Inflammatory macrophage treated with lipopolysaccharide for 4 hours (primary cell): Measurements from ENCODE around the gene NBEAL1.
A peak's percentile ranks its signal among the peaks of the same experiment; 100 is the strongest.
"Not testable (repeated sequence)": the region's sequence is repeated elsewhere in the genome, so short reads cannot be mapped to it uniquely, and the experiment has no call there.

ENCODE experiments used
- DNase-seq: peaks from one replicate; pipeline ENCODE4 v3.0.0-alpha.2; 2020

Gene NBEAL1

GRCh38 chr2:203040966-203041521 is 26.4 kb downstream of the NBEAL1 start:
- no peak for DNase-seq

- DNase-seq: no peak
Observed at GRCh38 chr2:203042178-203042577, 27.5 kb downstream of the NBEAL1 start.

- DNase-seq: no peak
Observed at GRCh38 chr2:203043226-203043625, 28.6 kb downstream of the NBEAL1 start.

GRCh38 chr2:203045867-203046266 is 31.2 kb downstream of the NBEAL1 start:
- no peak for DNase-seq

GRCh38 chr2:203052539-203052938 is 37.9 kb downstream of the NBEAL1 start:
- DNase-seq: no peak

GRCh38 chr2:203059567-203060240 is 45.0 kb downstream of the NBEAL1 start:
- peak; percentile 76 for DNase-seq

GRCh38 chr2:203061346-203061745 is 46.7 kb downstream of the NBEAL1 start:
- no peak for DNase-seq

GRCh38 chr2:203062126-203062525 is 47.5 kb downstream of the NBEAL1 start:
- DNase-seq: no peak

GRCh38 chr2:203066519-203067091 is 51.9 kb downstream of the NBEAL1 start:
- DNase-seq: not testable (repeated sequence)

- no peak for DNase-seq
Observed at GRCh38 chr2:203070701-203071100, 56.0 kb downstream of the NBEAL1 start.

GRCh38 chr2:203071148-203071547 is 56.5 kb downstream of the NBEAL1 start:
- peak; percentile 36 for DNase-seq

- no peak for DNase-seq
Observed at GRCh38 chr2:203072371-203072770, 57.7 kb downstream of the NBEAL1 start.

GRCh38 chr2:203077451-203077850 is 62.8 kb downstream of the NBEAL1 start:
- no peak for DNase-seq

GRCh38 chr2:203080447-203081045 is 65.9 kb downstream of the NBEAL1 start:
- DNase-seq: peak; percentile 52

- no peak for DNase-seq
Observed at GRCh38 chr2:203083328-203083727, 68.7 kb downstream of the NBEAL1 start.

- DNase-seq: not testable (repeated sequence)
Observed at GRCh38 chr2:203086381-203086780, 71.7 kb downstream of the NBEAL1 start.

- not testable (repeated sequence) for DNase-seq
Observed at GRCh38 chr2:203090721-203091120, 76.0 kb downstream of the NBEAL1 start.

- no peak for DNase-seq
Observed at GRCh38 chr2:203097735-203098134, 83.1 kb downstream of the NBEAL1 start.

GRCh38 chr2:203102357-203102756 is 87.7 kb downstream of the NBEAL1 start:
- peak; percentile 15 for DNase-seq

- no peak for DNase-seq
Observed at GRCh38 chr2:203104273-203104672, 89.6 kb downstream of the NBEAL1 start.

- peak; percentile 20 for DNase-seq
Observed at GRCh38 chr2:203105996-203106395, 91.3 kb downstream of the NBEAL1 start.

GRCh38 chr2:203110496-203110895 is 95.8 kb downstream of the NBEAL1 start:
- DNase-seq: not testable (repeated sequence)

- DNase-seq: no peak
Observed at GRCh38 chr2:203112342-203112741, 97.7 kb downstream of the NBEAL1 start.

GRCh38 chr2:203115201-203115700 is 100.6 kb downstream of the NBEAL1 start:
- DNase-seq: not testable (repeated sequence)
